Upper lobe of right lung (tissue), 1 donor: ENCODE data around the gene CSRNP2. TPM values are rescaled to one million over a fixed set of nuclear protein-coding genes. Genes with fewer than 3 reads are reported as not detected.
A peak's percentile ranks its signal among the peaks of the same experiment; 100 is the strongest.

Experiments
- ATAC-seq: fragments of 200-7000 bp; cut with Tn5 transposase; one replicate; pipeline ENCODE4 v1.9.1; 2020; ENCODE audit warnings: mild to moderate bottlenecking, moderate library complexity
- DNase-seq: peaks from one replicate; pipeline ENCODE4 v3.0.0-alpha.2; 2020
- H3K27ac ChIP-seq: fragments of 200-600 bp; one replicate; pipeline ENCODE4 v1.8.0; 2022
- H3K27me3 ChIP-seq: fragments of 200-600 bp; one replicate; pipeline ENCODE4 v1.8.0; 2022; ENCODE audit warnings: mild to moderate bottlenecking
- H3K36me3 ChIP-seq: fragments of 200-600 bp; one replicate; pipeline ENCODE4 v1.8.0; 2022
- H3K4me1 ChIP-seq: fragments of 200-600 bp; one replicate; pipeline ENCODE4 v1.8.0; 2022
- H3K4me3 ChIP-seq: fragments of 200-600 bp; one replicate; pipeline ENCODE4 v1.8.0; 2022; ENCODE audit warnings: mild to moderate bottlenecking
- H3K9me3 ChIP-seq: fragments of 200-600 bp; one replicate; pipeline ENCODE4 v1.8.0; 2022
- CTCF ChIP-seq: fragments of 200-600 bp; IDR thresholded peaks from one replicate; pipeline ENCODE4 v1.8.0; 2022; ENCODE audit warnings: antibody characterized with exemption
- intact Hi-C: fragments of 100-400 bp; cut with DNase I; formaldehyde crosslinking; loops from one replicate; pipeline ENCODE4 v1.11.0; 2022
- total RNA-seq: library from RNA; stranded (reverse); fragmentation: NEBNext Ultra II Directional; extraction: Animal tissue kit (Norgen Biotek cat#: 25700); gene quantifications from one replicate; pipeline ENCODE4 v1.2.1, GENCODE V29; 2021
- donor health status: DM: no; HTN: yes; CAD: no; lungs with severe emphysema.

The CSRNP2 gene
- total RNA-seq, 1 donor from 2014 or later, result 34.5 TPM

- DNase-seq, result no peak
- Histone ChIP-seq H3K4me3 (no peak overlapping the region), H3K9me3 (no peaks in the 10 kb centered on the region), H3K27ac (no peak overlapping the region), H3K27me3 (no peaks in the 10 kb centered on the region), H3K4me1 (no peaks in the 10 kb centered on the region), H3K36me3 (peaks cover 96% of the 10 kb centered on the region)
- ATAC-seq, result no peak
- intact Hi-C loops, result no loop called here
- no peak for TF ChIP-seq CTCF
Observed at GRCh38 chr12:51065530-51065929, 17.9 kb downstream of the CSRNP2 start.

GRCh38 chr12:51062631-51063397 is 20.6 kb downstream of the CSRNP2 start:
- no peak for ATAC-seq
- no peaks in the 10 kb centered on the region for H3K9me3 ChIP-seq
- intact Hi-C loops, result no loop called here
- DNase-seq, result no peak
- no peak for TF ChIP-seq CTCF
- H3K36me3 ChIP-seq, result peaks cover 98% of the 10 kb centered on the region
- H3K27ac ChIP-seq, result no peak overlapping the region
- H3K4me1 ChIP-seq, result no peaks in the 10 kb centered on the region
- H3K4me3 ChIP-seq, result no peak overlapping the region
- H3K27me3 ChIP-seq, result no peaks in the 10 kb centered on the region

- ATAC-seq (no peak), DNase-seq (no peak)
- intact Hi-C loops, result no loop called here
- H3K27ac ChIP-seq, result no peak overlapping the region
- no peaks in the 10 kb centered on the region for H3K9me3 ChIP-seq
- H3K36me3 ChIP-seq, result peaks cover 98% of the 10 kb centered on the region
- no peaks in the 10 kb centered on the region for H3K27me3 ChIP-seq
- H3K4me1 ChIP-seq, result no peaks in the 10 kb centered on the region
- no peak overlapping the region for H3K4me3 ChIP-seq
- no peak for TF ChIP-seq CTCF
Observed at GRCh38 chr12:51059086-51059485, 24.3 kb downstream of the CSRNP2 start.

GRCh38 chr12:51056242-51056641 is 27.2 kb downstream of the CSRNP2 start:
- Histone ChIP-seq H3K27me3 (no peaks in the 10 kb centered on the region), H3K36me3 (peaks cover 92% of the 10 kb centered on the region), H3K4me1 (no peaks in the 10 kb centered on the region), H3K4me3 (no peak overlapping the region), H3K9me3 (no peaks in the 10 kb centered on the region), H3K27ac (no peak overlapping the region)
- DNase-seq (no peak), ATAC-seq (peak; percentile 85)
- intact Hi-C loops, result no loop called here
- no peak for TF ChIP-seq CTCF

GRCh38 chr12:51055060-51055459 is 28.3 kb downstream of the CSRNP2 start:
- ATAC-seq (no peak), DNase-seq (no peak)
- Histone ChIP-seq H3K27ac (no peak overlapping the region), H3K27me3 (no peaks in the 10 kb centered on the region), H3K4me1 (no peaks in the 10 kb centered on the region), H3K36me3 (peaks cover 93% of the 10 kb centered on the region), H3K4me3 (no peak overlapping the region), H3K9me3 (no peaks in the 10 kb centered on the region)
- intact Hi-C loops, result no loop called here
- TF ChIP-seq CTCF, result no peak

GRCh38 chr12:51051787-51052186 is 31.6 kb downstream of the CSRNP2 start:
- peaks cover 61% of the 10 kb centered on the region for H3K36me3 ChIP-seq
- TF ChIP-seq CTCF, result no peak

More at GRCh38 chr12:51051787-51052186, 31.6 kb downstream of the CSRNP2 start:
- Histone ChIP-seq H3K4me1 (peaks cover 11% of the 10 kb centered on the region), H3K9me3 (no peaks in the 10 kb centered on the region), H3K4me3 (no peak overlapping the region), H3K27ac (no peak overlapping the region), H3K27me3 (no peaks in the 10 kb centered on the region)
- ATAC-seq, result no peak
- no peak for DNase-seq
- intact Hi-C loops, result no loop called here
